Stimulated activated memory B cell treated with anti-CD40 and anti-IgM and Interleukin-4, amounts not matched to agents 10 μg/mL and 1 μg/mL and 100 μg/mL, for 72 hours (primary cell): Measurements from ENCODE around the gene WBP11.
A peak's percentile ranks its signal among the peaks of the same experiment; 100 is the strongest.
"Not testable (repeated sequence)": the region's sequence is repeated elsewhere in the genome, so short reads cannot be mapped to it uniquely, and the experiment has no call there.

Experiments
- ATAC-seq: fragments of 150-1000 bp; cut with Tn5 transposase; 2 replicates; pipeline ENCODE4 v1.10.0; 2021
- H3K27ac Mint-ChIP-seq: one replicate; pipeline ENCODE4 v1.8.0; 2022; ENCODE audit warnings: mild to moderate bottlenecking, mixed read lengths
- H3K27me3 Mint-ChIP-seq: one replicate; pipeline ENCODE4 v1.8.0; 2022; ENCODE audit warnings: mixed read lengths
- H3K36me3 Mint-ChIP-seq: one replicate; pipeline ENCODE4 v1.8.0; 2022; ENCODE audit warnings: mixed read lengths
- H3K4me1 Mint-ChIP-seq: one replicate; pipeline ENCODE4 v1.8.0; 2022; ENCODE audit warnings: mixed read lengths
- H3K4me3 Mint-ChIP-seq: one replicate; pipeline ENCODE4 v1.8.0; 2022; ENCODE audit warnings: mild to moderate bottlenecking, moderate library complexity, mixed read lengths
- H3K9me3 Mint-ChIP-seq: one replicate; pipeline ENCODE4 v1.8.0; 2022; ENCODE audit warnings: mixed read lengths

The WBP11 gene

DNA sequence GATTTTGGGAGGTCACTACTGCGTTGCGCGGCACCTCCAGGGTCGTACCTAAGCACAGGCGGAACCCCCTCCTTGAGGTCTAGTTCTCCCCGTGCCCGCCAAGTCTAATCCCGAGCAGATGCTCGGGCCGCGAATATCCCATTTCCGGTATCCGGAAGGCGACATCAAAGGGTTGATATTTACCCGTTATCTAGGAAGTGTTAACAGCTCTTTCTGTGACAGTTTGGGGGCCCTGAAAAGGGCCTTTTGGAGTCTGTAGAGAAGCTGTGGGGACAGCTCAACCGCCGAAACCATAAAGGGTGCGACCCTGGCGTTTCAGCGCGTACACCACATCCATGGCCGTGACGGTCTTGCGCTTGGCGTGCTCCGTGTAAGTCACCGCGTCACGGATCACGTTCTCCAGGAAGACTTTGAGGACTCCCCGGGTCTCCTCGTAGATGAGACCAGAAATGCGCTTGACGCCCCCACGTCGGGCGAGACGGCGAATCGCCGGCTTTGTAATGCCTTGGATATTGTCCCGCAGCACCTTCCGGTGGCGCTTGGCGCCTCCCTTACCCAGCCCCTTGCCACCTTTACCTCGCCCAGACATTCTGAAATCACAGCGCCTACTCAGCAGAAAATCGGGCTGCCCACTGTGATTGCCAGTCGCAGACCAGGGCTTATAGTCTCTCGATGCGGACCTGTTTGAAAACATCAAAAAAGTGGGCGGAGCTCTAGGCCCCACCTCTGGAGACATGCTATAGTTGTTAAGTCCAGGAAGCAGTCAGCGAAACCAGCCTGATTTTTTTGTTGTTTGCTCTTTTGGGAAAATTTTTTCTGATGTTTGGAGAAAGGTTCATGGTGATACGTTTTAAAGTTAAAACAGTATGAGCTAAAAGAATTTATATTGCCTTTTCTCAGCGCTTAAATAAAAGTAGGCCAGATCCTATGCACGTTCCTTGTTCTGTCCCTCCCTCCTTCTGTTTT is 32.5 kb downstream of the WBP11 start:
- Mint-ChIP-seq H3K36me3 (peaks cover 35% of the 10 kb centered on the region), H3K4me1 (peaks cover 47% of the 10 kb centered on the region)

DNA sequence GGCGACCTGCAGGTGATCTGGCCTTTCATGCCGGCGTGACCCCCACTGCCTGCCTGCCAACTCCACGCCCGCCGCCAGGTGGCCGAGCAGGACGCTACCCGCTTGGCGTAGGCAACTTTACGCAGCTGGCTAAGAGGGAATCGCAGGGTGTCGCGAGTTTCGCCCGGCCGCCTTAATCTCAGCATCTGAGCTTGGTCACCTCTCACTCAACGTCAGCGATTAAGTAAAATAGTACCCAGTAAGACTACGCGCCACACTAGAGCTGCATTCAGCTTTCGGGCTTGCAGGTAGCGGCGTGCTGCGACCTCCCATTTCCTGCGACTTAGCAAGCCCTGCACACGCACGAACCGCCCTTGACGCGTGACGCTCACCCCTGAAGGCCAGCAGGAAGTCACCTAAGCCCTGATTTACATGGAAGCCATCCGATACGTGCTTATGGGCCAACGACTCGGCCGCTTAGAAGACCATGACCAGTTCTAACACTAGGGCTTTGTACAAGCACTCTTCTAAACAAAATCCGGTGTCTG is 33.2 kb downstream of the WBP11 start:
- H3K4me1 Mint-ChIP-seq = peaks cover 40% of the 10 kb centered on the region

More for the DNA sequence above, 32.5 kb downstream of the WBP11 start:
- H3K9me3 Mint-ChIP-seq = peaks cover 3% of the 10 kb centered on the region
- H3K4me3 Mint-ChIP-seq = peak overlapping the region; percentile 97
- H3K27me3 Mint-ChIP-seq = no peaks in the 10 kb centered on the region
- ATAC-seq = peak; percentile 61
- H3K27ac Mint-ChIP-seq = peak overlapping the region; percentile 99

DNA sequence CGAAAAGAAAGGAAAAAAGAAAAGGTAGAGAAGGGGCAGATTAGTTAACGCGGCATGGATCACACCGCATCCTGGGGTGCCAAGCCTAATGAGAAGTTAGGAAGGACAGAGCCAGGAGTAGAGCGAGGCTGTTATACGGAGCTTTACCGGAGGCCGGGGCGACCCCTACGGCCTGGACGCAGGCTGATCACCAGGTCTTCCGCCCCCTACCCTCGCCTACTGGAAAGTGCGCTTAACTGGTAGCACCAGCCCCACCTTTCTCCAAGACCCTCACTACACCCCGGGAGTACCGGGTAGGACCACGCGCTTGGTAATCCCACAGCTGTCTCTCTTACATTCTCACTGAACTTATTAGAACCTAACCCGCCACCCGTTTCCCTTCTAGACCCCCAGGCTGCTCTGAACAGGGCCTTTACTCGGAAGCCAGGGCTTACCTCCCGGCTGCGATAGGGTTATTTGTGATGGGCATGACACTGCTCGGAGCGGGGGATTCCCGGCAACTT is 33.8 kb downstream of the WBP11 start:
- Mint-ChIP-seq H3K27ac (peak overlapping the region; percentile 99), H3K27me3 (no peaks in the 10 kb centered on the region), H3K4me1 (peaks cover 35% of the 10 kb centered on the region), H3K9me3 (peaks cover 7% of the 10 kb centered on the region), H3K4me3 (peak overlapping the region; percentile 97), H3K36me3 (peaks cover 47% of the 10 kb centered on the region)
- peak; percentile 0 for ATAC-seq

More for the DNA sequence above, 33.2 kb downstream of the WBP11 start:
- ATAC-seq = peak; percentile 83
- Mint-ChIP-seq H3K9me3 (peaks cover 7% of the 10 kb centered on the region), H3K27ac (peak overlapping the region; percentile 99), H3K36me3 (peaks cover 42% of the 10 kb centered on the region), H3K4me3 (peak overlapping the region; percentile 97), H3K27me3 (no peaks in the 10 kb centered on the region)

DNA sequence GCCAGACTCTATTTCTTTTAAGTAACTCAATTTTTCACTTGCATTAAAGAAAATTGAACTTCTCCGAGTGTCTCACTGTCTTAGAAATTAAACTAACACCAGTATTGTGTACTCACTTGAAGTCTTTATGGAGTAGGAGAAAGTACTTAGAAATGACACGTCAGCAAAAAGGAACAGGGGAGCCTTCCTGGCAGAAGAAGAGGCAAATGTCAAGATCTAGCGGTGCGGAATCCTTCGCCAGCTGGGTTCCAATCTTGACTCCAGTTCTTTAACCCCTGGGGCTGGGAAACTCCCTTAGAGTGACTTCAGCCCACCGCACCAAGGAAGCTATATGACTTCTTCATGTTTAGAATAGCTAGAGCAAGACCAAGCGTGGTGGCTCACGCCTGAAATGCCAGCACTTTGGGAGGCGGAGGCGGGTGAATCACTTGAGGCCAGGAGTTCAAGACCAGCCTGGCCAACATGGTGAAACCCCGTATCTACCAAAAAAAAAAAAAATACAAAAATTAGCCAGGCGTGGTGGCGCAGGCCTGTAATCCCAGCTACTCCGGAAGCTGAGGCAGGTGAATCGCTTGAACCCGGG is 34.4 kb downstream of the WBP11 start:
- Mint-ChIP-seq H3K27ac (peak overlapping the region; percentile 99), H3K4me3 (peak overlapping the region; percentile 97), H3K9me3 (peaks cover 8% of the 10 kb centered on the region), H3K36me3 (peaks cover 53% of the 10 kb centered on the region), H3K4me1 (peaks cover 35% of the 10 kb centered on the region), H3K27me3 (no peaks in the 10 kb centered on the region)
- no peak for ATAC-seq

DNA sequence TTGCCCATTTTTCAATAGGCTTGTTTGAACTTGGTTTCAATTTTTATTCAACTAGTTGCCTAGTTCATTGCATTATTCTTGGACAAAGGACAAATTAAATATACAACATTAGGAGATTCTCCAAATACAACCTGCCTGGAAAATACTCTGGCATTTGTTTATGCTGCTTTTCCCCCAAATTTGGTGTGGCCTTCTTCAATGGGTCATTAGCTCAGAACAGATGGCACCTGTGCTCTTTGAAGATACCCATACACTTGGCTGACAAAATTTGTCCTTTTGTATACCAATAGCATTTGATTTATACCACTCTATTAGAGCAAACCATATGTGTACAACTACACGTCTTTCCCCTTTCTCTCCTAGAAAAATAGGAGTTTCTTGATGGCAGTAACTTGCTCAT is 35.7 kb downstream of the WBP11 start:
- H3K27me3 Mint-ChIP-seq = no peaks in the 10 kb centered on the region
- peak overlapping the region; percentile 46 for H3K27ac Mint-ChIP-seq
- peaks cover 9% of the 10 kb centered on the region for H3K9me3 Mint-ChIP-seq
- peaks cover 38% of the 10 kb centered on the region for H3K4me1 Mint-ChIP-seq
- no peak for ATAC-seq
- peaks cover 58% of the 10 kb centered on the region for H3K36me3 Mint-ChIP-seq
- no peak overlapping the region for H3K4me3 Mint-ChIP-seq

DNA sequence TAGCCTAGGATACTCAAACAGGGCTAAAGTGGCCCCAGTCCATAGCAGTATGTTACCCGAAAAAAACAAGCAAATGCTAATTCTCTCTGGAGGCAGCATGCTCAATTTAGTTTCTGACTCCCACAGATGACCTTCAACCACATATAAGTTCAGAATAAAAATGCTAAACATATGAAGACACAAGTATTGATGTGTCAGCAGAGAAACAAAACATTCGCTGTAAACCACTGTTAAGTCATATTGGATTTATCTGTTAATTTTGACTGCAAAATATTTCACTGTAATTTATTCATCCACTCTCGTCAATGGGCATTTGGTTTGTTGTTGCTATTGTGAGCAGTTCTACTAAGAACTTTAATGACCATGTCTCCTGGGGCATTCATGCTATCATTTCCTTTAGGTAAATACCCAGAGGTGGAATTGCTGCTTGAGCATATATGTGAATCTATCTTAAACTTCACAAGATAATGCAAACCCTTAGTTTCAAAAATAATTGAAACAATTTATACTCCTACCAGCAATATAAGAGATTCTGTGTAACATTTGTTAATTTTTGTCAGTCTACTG is 36.5 kb downstream of the WBP11 start:
- Mint-ChIP-seq H3K27me3 (no peaks in the 10 kb centered on the region), H3K36me3 (peaks cover 66% of the 10 kb centered on the region), H3K27ac (peak overlapping the region; percentile 46), H3K4me3 (no peak overlapping the region), H3K4me1 (peaks cover 33% of the 10 kb centered on the region), H3K9me3 (peaks cover 9% of the 10 kb centered on the region)
- no peak for ATAC-seq

DNA sequence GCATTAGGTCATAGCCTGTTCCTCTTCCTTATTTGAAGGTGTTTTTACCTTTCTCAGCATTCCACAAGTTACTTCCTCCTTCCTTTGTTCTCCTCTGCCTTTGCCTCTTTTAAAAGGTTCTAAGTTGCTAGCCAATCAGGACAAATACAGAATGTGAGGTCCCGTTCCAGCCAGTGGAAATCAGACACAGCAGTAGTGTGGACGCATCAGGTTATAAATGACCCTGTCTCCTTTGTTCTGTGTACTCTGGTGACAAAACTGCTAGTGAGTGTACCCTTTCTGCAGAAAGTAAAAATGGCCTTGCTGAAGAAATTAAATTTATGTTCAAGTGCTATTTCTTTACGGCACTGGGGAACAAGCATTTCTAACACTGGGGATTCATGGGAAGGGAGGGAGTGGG is 37.3 kb downstream of the WBP11 start:
- Mint-ChIP-seq H3K36me3 (peaks cover 74% of the 10 kb centered on the region), H3K4me1 (peaks cover 26% of the 10 kb centered on the region)
- not testable (repeated sequence) for H3K27ac Mint-ChIP-seq, ATAC-seq, H3K4me3 Mint-ChIP-seq, H3K27me3 Mint-ChIP-seq, H3K9me3 Mint-ChIP-seq

DNA sequence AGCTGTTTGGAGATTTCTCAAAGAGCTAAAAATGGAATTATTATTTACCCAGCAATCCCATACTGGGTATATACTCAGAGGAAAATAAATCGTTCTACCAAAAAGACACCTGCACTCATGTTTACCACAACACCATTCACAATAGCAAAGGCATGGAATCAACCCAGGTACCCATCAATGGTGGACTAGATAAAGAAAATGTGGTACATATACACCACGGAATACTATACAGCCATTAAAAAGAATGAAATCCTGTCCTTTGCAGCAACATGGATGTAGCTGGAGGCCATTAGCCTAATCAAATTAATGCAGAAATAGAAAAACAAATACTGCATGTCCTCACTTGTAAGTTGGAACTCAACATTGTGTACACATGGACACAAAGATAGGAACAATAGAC is 37.9 kb downstream of the WBP11 start:
- Mint-ChIP-seq H3K4me3 (no peak overlapping the region), H3K9me3 (peaks cover 9% of the 10 kb centered on the region), H3K27ac (no peak overlapping the region), H3K36me3 (peaks cover 80% of the 10 kb centered on the region), H3K27me3 (no peaks in the 10 kb centered on the region), H3K4me1 (peaks cover 23% of the 10 kb centered on the region)
- no peak for ATAC-seq

DNA sequence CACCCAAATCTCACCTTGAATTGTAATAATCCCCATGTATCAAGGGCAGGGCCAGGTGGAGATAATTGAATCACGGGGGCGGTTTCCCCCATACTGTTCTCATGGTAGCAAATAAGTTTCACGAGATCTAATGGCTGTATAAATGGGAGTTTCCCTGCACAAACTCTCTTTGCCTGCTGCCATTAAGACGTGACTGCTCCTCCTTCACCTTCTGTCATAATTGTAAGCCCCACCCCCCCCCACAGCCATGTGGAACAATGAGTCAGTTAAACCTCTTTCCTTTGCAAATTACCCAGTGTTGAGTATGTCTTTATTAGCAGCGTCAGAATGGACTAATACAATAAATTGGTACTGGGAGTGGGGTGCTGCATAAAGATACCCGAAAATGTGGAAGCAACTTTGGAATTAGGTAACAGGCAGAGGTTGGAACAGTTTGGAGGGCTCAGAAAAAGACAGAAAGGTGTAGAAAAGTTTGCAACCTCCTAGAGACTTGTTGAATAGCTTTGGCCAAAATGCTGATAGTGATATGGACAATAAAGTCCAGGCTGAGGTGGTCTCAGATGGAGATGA is 43.5 kb downstream of the WBP11 start:
- H3K4me3 Mint-ChIP-seq, H3K9me3 Mint-ChIP-seq, ATAC-seq, H3K27ac Mint-ChIP-seq, H3K27me3 Mint-ChIP-seq: not testable (repeated sequence)
- Mint-ChIP-seq H3K4me1 (peaks cover 28% of the 10 kb centered on the region), H3K36me3 (peaks cover 72% of the 10 kb centered on the region)

DNA sequence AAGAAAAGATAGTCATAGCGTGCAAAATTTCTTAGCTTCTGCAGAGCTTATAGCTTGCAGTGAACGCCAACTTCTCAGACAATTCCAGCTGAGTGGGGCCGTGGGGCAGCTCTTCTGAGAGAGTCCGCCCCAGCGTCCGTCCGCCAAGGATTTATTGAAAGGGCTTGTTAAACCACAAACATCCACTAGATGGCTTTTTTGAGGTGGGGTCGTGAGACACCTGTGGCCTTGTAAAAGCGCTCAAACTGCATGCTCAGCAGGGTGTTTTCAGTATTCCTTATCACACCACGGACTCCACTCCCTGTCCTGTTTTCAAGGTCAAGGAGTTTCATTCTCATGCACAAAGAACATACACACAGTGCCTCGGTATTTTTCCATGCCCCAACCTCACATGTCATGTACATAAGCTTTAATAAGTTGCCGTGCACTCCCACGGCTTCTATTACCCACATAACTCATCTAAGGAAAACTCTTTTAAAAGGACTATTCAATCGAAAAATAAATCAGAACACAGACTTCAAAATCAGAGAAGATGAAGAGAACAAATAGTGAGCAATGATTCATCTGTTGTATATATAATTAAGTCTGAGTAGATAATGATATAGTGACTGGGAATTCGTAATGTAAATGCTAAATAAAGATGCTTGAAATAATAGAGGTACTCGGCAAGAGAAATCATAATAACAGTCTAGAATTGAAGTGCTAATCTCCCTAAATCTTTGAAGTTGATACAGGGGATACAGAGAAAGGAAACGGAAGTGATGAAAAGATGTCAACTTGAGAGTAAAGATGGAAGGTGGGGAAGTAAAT is 46.7 kb downstream of the WBP11 start:
- no peaks in the 10 kb centered on the region for H3K27me3 Mint-ChIP-seq
- no peak overlapping the region for H3K4me3 Mint-ChIP-seq
- H3K36me3 Mint-ChIP-seq = peaks cover 54% of the 10 kb centered on the region
- ATAC-seq = no peak
- peaks cover 24% of the 10 kb centered on the region for H3K4me1 Mint-ChIP-seq
- H3K9me3 Mint-ChIP-seq = peaks cover 5% of the 10 kb centered on the region
- H3K27ac Mint-ChIP-seq = no peak overlapping the region

DNA sequence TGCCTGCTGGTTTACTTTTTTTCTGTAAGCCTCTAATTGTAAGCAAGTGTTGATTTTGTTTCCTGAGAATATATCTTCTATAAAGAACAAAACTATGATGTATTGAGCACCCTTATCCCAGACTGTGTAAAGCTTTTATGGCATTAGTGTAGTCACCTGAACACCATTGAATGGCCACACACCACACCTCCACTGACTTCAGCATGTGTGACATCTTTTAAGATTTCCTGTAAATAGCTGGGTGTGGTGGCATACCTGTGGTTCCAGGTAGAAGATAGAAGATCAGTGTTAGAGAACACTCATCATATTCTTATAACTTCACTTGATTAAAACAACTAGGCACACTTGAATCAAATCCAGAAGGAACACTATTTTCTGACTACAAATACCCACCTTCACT is 51.3 kb downstream of the WBP11 start:
- Mint-ChIP-seq H3K27me3 (no peaks in the 10 kb centered on the region), H3K9me3 (peaks cover 6% of the 10 kb centered on the region), H3K4me1 (peaks cover 17% of the 10 kb centered on the region), H3K36me3 (peaks cover 46% of the 10 kb centered on the region), H3K4me3 (no peak overlapping the region), H3K27ac (no peak overlapping the region)
- no peak for ATAC-seq

DNA sequence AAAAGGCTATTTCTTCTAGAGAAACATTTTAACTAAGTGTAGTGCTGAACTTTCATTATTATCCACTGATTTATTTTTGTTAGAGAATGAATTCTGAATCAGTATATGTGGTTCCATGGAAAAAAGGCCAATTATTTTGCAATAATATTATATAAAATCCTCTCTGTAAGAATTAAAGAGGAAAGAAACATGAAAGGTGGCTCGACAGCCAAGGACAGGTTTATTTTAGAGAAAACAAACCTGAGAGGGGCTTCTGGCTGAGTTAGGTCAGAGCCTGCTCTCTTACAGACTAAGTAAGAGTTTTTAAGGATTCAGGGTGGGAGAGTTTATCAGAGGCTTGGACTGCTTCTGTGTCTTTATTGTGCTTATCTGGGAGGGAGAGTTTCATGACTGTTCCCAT is 60.2 kb downstream of the WBP11 start:
- no peak overlapping the region for H3K27ac Mint-ChIP-seq
- H3K36me3 Mint-ChIP-seq = peaks cover 60% of the 10 kb centered on the region
- H3K9me3 Mint-ChIP-seq = peaks cover 12% of the 10 kb centered on the region
- no peak for ATAC-seq
- H3K4me3 Mint-ChIP-seq = no peak overlapping the region
- peaks cover 10% of the 10 kb centered on the region for H3K4me1 Mint-ChIP-seq
- no peaks in the 10 kb centered on the region for H3K27me3 Mint-ChIP-seq

DNA sequence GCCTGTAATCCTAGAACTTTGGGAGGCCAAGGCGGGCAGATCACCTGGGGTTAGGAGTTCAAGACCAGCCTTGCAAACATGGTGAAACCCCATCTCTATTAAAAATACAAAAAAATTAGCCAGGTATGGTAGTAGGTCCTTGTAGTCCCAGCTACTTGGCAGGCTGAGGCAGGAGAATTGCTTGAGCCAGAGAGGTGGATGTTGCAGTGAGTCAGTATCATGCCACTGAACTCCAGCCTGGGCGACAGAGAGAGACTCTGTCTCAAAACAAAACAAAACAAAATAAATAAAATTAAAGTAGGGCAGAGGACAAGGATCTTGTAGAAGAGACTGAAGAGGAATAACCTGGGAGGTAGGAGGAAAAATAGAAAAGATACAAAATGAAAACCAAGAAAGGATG is 61.3 kb downstream of the WBP11 start:
- H3K4me3 Mint-ChIP-seq = no peak overlapping the region
- peaks cover 6% of the 10 kb centered on the region for H3K9me3 Mint-ChIP-seq
- no peaks in the 10 kb centered on the region for H3K27me3 Mint-ChIP-seq
- no peak overlapping the region for H3K27ac Mint-ChIP-seq
- H3K4me1 Mint-ChIP-seq = peaks cover 10% of the 10 kb centered on the region
- ATAC-seq = no peak
- peaks cover 49% of the 10 kb centered on the region for H3K36me3 Mint-ChIP-seq

DNA sequence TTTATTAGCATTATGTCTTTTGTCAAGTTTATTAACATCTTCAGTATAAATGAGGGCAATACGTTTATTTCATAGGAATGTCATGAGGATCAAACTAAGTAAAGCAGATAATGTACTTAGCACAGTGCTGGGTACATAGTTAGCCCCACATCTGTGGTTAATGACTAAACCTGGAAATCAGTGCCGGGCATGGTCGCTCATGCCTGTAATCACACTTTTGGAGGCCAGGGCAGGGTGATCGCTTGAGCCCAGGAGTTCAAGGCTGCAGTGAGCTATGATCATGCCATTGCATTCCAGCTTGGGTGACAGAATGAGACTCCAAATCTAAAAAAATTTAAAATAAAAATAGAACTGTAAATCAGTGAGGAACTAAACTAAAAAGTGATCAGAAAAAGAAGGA is 62.1 kb downstream of the WBP11 start:
- no peak for ATAC-seq
- H3K9me3 Mint-ChIP-seq = peaks cover 6% of the 10 kb centered on the region
- H3K4me3 Mint-ChIP-seq = no peak overlapping the region
- H3K27me3 Mint-ChIP-seq = no peaks in the 10 kb centered on the region
- H3K4me1 Mint-ChIP-seq = peaks cover 10% of the 10 kb centered on the region
- peaks cover 41% of the 10 kb centered on the region for H3K36me3 Mint-ChIP-seq
- H3K27ac Mint-ChIP-seq = no peak overlapping the region
